NCI-H1092 (cell line): ENCODE results near the gene LPCAT2.
"Not testable (repeated sequence)": the region's sequence is repeated elsewhere in the genome, so short reads cannot be mapped to it uniquely, and the experiment has no call there.

Experiments
- DNase-seq: peaks from one replicate; lab custom pipeline; 2025; lab: John Stamatoyannopoulos, UW

The LPCAT2 gene

GRCh38 chr16:55605754-55606336 is 97.0 kb downstream of the LPCAT2 start:
- no peak for DNase-seq

- DNase-seq = no peak
Measured at GRCh38 chr16:55613613-55614335, 104.9 kb downstream of the LPCAT2 start.

GRCh38 chr16:55615071-55615470 is 106.2 kb downstream of the LPCAT2 start:
- DNase-seq = no peak

GRCh38 chr16:55615670-55616069 is 106.8 kb downstream of the LPCAT2 start:
- DNase-seq = not testable (repeated sequence)

- no peak for DNase-seq
Measured at GRCh38 chr16:55621771-55622170, 112.9 kb downstream of the LPCAT2 start.

GRCh38 chr16:55622272-55622671 is 113.4 kb downstream of the LPCAT2 start:
- no peak for DNase-seq

GRCh38 chr16:55622930-55623561 is 114.2 kb downstream of the LPCAT2 start:
- DNase-seq = no peak

GRCh38 chr16:55623640-55624039 is 114.8 kb downstream of the LPCAT2 start:
- no peak for DNase-seq

- no peak for DNase-seq
Measured at GRCh38 chr16:55624696-55625095, 115.8 kb downstream of the LPCAT2 start.

- no peak for DNase-seq
Measured at GRCh38 chr16:55625843-55626242, 117.0 kb downstream of the LPCAT2 start.

GRCh38 chr16:55628306-55628968 is 119.6 kb downstream of the LPCAT2 start:
- DNase-seq = no peak

- no peak for DNase-seq
Measured at GRCh38 chr16:55630774-55631173, 121.9 kb downstream of the LPCAT2 start.

- no peak for DNase-seq
Measured at GRCh38 chr16:55632259-55632658, 123.4 kb downstream of the LPCAT2 start.

GRCh38 chr16:55634193-55634592 is 125.3 kb downstream of the LPCAT2 start:
- no peak for DNase-seq
